KOPT-K1 (cell line): ENCODE measurements around the gene GRB10.

ENCODE experiments used
- H3K27ac ChIP-seq: fragments of 200-600 bp; sonication (generic); 2 replicates; pipeline ENCODE4 v1.5.1; 2016; ENCODE audit warnings: antibody characterized with exemption, mild to moderate bottlenecking, low read depth, low read length; ENCODE audit not compliant: poor library complexity, severe bottlenecking
- H3K36me3 ChIP-seq: fragments of 200-600 bp; sonication (generic); 2 replicates; pipeline ENCODE4 v1.5.1; 2017; ENCODE audit warnings: antibody characterized with exemption, mild to moderate bottlenecking, low read length, moderate library complexity; ENCODE audit not compliant: insufficient read depth
- H3K9me3 ChIP-seq: fragments of 200-600 bp; sonication (generic); 2 replicates; pipeline ENCODE4 v1.5.1; 2017; ENCODE audit warnings: antibody characterized with exemption, low read length, mild to moderate bottlenecking; ENCODE audit not compliant: insufficient read depth, poor library complexity, severe bottlenecking

Gene GRB10

DNA sequence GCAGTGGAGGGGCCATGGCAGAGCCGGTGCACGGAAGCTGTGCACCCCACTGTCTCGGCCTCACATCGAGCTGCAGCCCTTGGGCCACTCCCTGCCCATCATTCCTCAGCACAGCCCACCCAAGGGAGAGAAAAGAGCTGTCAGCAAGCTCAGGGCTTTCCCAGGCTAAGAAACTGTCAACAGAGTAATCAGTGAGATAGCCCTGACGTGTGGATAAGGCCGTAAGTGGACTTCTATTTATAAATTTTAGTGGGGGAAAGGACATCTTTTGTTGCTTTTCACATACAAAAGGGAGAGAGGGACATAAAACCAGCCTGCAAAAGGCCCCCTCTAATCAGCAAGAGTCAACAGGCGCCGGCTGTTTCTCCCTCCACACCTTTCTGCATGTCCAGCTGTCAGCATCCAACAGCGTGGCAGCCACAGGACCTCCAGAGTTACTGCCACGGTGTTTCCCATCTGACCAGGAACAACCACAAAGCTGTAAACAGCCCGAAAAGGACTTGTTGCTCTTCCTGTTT is 160.7 kb downstream of the GRB10 start:
- H3K27ac ChIP-seq, result no peak overlapping the region
- H3K9me3 ChIP-seq, result no peaks in the 10 kb centered on the region
- no peaks in the 10 kb centered on the region for H3K36me3 ChIP-seq

DNA sequence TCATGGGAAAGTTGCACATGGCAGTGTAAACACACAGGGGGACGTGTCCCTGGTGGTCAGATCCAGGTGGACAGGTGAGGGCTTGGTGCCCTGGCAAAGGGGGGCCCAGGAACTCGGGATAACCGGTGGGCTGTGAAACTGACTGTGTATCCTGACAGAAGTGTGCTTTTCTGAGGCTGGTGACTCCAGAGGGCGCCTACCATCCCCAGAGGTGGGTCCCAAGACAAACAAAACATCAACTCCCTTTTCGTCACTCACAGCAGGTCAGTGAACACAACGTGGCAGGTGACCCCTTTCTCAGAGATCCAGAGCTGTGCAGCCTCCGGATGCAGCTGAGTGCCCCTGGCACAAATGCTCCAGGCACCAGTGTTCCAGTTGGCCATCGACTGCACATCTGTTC is 161.5 kb downstream of the GRB10 start:
- Histone ChIP-seq H3K27ac (no peak overlapping the region), H3K36me3 (no peaks in the 10 kb centered on the region), H3K9me3 (no peaks in the 10 kb centered on the region)

DNA sequence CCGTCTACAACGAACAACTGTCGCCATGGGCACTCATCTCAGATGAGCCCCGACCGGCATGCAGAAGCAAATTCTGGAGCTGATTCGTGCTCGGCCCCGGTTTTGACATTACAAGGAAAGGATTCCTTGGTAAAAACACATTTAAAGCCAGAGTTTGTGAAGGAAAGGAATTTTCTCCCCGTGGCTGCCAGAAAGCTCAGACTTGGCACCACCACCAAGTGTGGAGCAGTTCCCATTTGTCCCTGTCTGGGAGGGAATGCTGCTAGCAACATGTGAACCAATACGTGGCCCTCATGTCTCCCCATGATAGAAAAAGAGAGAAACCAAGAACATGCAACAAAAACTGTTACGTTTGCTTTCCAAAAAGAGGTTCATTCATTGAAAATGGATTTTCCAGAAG is 162.3 kb downstream of the GRB10 start:
- Histone ChIP-seq H3K27ac (no peak overlapping the region), H3K36me3 (no peaks in the 10 kb centered on the region), H3K9me3 (no peaks in the 10 kb centered on the region)

DNA sequence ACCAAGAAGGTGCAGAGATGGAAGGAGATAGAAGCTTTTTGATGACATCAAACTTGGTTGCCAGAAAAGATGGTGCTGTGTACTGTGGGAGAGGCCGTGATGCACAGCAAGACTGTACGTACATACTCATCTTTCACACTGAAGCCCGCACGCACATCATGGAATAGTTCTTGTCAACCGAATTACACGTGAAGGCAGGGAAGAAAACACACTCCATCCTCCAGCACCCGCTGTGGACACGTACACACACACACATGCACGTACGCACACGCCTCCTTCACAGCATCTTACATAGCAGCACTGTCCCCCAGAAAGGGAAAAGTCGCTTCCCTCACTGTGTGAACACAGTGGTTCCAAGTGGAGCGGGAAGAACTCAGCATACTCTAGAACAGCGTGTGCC is 163.0 kb downstream of the GRB10 start:
- Histone ChIP-seq H3K27ac (no peak overlapping the region), H3K36me3 (no peaks in the 10 kb centered on the region), H3K9me3 (no peaks in the 10 kb centered on the region)

DNA sequence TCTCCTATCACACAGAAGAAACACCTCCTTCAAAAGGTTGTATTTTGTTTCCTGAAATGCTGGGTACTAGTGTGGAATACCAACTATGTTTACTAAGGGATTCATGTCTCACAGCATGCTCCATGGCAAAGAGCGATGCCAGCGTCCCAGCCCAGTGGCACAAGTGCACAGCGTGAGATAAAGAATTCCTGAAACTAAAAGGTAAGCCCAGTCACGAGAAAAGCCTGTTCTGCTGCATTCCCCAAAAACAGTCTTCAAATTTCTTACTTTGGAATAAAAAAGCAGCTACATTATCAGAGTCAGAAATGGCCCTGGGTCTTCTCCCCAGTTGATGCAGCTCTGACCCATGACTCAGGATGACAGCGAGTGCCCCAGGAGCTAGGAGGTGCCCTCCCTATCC is 164.4 kb downstream of the GRB10 start:
- Histone ChIP-seq H3K9me3 (no peaks in the 10 kb centered on the region), H3K27ac (no peak overlapping the region), H3K36me3 (no peaks in the 10 kb centered on the region)

DNA sequence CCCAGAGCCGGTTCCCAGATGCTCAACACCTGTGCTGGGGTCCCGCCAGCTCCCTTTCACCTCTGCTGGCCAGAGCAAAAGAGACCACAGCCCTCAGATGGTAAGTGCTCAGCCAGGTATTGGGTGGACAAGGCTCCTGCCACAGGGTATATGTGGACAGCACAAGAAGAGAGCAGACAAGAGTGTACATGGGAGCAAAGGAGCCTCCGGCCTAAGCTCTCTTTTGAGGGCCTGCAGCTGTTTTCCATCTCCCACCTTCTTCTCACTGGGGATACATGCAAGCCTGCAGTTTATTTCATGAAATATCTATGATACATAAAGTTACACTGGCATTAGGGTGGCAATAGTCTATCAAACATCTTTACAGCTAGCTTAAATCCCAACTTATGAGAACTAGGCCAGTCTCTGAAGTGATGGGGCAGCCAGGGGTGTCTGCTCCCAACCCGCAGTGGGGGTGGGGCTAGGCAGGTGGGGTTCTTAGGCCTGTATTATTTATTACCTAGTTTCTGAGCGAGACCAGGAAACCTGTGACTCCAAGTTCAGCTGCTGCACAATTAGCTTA is 167.1 kb downstream of the GRB10 start:
- H3K27ac ChIP-seq, result no peak overlapping the region
- H3K9me3 ChIP-seq, result no peaks in the 10 kb centered on the region
- H3K36me3 ChIP-seq, result no peaks in the 10 kb centered on the region

DNA sequence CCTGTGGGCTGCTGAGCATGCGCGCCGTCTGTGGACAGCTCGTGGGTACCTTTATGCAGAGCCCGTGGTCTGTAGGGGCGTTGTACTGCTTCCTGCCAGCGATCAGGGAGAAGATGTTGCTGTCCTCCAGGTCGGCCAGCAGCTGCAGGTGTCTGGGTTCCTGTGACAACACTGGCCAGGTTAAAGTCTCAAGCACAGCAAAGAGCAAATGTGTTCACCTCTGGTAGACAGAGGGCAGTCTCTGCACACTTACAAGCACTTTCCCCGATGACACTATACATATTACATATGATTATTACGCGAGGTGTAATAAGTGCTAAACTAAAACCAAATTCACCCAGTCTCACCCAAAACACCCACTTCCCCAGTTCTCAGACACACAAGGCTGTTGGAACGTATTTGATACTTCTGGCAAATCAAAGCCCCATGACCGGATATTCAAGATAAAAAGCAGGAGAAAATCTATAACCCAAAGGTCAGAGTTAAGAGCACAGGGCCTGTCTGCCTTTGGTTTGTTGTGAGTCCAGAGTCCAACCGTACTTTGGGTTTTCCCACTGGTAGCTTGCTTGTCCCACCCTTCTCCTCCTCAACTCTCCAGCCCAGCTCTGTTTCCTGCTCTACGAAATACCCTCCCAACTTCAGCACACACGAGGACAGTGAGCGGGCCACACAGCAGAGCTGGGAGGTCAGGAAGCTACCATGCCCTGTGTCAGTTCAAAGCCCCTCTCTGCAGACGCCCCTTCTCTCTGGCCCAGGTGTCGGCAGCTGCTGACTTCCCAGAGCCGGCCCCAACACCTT is 167.8 kb downstream of the GRB10 start:
- Histone ChIP-seq H3K36me3 (no peaks in the 10 kb centered on the region), H3K9me3 (peaks cover under 1% of the 10 kb centered on the region), H3K27ac (no peak overlapping the region)

DNA sequence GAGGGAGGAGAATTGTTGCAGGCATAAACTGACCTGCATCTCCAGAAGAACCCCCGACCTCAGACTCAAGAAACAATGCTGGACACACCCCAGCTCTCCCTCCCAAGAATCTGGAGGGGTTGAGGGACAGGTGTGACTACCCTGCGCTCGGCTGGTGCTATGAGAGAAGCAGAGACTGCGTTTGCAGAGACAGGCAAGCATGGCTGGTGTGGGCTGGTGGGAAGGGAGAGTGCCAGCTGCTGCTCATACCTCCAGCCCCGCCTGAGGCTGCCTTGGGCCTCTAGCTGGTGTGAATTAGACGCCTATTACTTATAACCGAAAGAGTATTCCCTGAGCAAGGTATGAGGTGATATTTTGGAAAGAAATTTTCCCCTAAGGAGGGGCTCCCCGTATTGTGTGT is 169.2 kb downstream of the GRB10 start:
- Histone ChIP-seq H3K27ac (no peak overlapping the region), H3K36me3 (no peaks in the 10 kb centered on the region), H3K9me3 (peaks cover 15% of the 10 kb centered on the region)

DNA sequence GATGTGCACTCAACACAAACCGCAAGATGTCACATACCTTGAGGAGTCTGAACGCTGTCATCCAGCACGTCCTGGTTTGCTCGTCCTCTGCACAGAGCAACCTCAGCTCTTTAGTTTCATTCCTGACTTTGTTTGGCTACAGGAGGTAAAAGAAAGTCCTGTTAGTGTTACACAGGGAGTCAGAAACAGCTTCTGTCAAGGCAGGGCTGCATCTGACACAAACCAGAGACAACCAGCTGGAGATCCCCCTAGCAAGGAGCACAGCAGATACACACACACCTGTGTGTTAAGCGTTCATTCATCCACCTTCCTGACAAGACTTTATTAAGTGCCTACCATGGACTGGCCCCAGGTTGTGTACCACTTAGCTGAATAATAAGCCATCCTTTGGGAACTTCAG is 170.0 kb downstream of the GRB10 start:
- H3K9me3 ChIP-seq, result peaks cover 22% of the 10 kb centered on the region
- peak overlapping the region; percentile 0 for H3K27ac ChIP-seq
- no peaks in the 10 kb centered on the region for H3K36me3 ChIP-seq

DNA sequence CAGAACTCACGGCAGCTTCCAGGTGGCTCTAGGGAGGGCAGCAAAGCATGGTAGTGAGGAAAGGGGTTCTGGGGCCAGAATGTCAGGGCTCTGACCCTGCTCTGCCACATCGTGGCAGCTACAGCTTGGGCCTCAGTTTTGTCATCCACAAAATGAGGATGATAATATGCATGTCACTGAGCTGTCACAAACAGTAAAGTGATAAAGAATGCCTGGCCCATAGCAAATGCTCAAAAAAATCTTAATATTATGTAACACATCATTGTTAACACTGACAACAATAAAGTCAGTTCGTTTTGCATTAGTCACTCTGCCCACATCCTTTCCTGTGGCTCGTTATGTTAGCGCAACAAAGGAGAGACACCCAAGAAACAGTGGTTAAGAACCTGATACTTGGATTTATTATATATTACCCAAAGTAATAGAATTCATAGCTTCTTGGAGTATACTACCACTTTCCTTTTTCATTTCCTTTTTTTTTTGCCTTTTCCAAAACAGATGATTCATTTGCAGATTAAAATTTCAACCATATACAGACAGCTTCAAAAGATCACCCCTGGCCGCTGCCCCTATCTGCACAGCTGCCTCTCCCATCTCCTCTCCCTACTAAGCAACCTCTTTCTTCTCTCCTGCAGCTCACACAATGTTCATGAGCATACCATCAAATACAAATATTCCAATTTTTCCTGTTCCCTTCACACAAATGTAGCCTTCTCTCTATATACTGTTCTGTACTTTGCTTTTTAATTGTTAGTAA is 172.0 kb downstream of the GRB10 start:
- H3K27ac ChIP-seq, result peak overlapping the region; percentile 55
- peaks cover 28% of the 10 kb centered on the region for H3K9me3 ChIP-seq
- no peaks in the 10 kb centered on the region for H3K36me3 ChIP-seq

DNA sequence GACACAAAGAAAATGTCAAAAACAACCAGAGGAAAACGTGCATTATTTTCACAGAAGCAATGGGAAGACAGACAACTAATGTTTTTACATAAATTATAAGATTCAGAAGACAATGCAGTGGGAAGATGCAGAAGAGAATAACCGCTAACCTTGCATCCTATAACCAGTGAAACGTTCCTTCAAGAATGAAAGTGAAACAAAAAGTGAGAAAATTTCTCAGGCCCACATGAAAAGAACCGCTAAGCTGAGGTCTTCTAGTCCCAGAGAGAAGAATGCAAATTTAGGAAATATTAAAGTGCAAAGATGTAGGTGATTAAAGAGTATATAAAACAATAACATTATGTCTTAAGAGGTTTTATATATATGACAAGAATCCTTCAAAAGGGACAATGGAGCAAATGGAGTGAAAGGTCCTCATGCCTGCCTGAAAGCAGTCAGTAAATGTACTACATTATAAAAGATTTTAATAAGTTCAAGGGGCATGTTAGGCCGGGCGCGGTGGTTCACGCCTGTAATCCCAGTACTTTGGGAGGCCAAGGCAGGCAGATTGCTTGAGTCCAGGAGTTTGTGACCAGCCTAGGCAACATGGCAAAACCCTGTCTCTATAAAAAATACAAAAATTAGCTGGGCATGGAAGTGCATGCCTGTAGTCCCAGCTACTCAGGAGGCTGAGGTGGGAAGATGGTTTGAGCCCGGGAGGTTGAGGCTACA is 174.3 kb downstream of the GRB10 start:
- peak overlapping the region; percentile 49 for H3K27ac ChIP-seq
- peaks cover 28% of the 10 kb centered on the region for H3K9me3 ChIP-seq
- H3K36me3 ChIP-seq, result no peaks in the 10 kb centered on the region

DNA sequence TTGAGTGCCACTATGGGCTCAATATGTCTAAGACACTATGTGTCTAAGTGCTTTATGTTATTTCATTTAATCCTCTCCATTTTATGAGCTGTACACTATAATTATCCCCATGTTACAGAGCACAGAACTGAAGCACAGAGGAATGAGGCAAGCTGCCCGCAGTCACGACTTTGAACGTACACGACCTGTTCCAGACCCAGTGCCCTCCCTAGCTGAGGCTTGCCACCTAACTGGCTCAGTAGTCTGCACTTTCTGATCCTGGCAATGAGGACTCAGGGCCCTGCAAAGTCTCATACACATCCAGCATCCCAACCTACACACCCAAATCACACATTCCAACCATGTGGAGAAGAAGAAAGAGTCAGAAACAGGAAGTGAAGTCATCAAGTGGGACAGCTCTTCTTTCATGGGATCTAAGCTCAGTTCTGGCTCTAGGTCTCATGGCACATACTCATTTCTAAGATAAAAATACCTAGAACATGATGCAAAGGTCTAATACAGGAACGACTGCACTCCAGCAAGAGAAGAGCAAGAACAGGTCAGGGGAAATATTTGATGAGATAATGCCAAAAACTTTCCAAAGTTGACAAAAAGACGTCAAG is 175.1 kb downstream of the GRB10 start:
- Histone ChIP-seq H3K9me3 (peaks cover 28% of the 10 kb centered on the region), H3K27ac (peak overlapping the region; percentile 49), H3K36me3 (no peaks in the 10 kb centered on the region)

DNA sequence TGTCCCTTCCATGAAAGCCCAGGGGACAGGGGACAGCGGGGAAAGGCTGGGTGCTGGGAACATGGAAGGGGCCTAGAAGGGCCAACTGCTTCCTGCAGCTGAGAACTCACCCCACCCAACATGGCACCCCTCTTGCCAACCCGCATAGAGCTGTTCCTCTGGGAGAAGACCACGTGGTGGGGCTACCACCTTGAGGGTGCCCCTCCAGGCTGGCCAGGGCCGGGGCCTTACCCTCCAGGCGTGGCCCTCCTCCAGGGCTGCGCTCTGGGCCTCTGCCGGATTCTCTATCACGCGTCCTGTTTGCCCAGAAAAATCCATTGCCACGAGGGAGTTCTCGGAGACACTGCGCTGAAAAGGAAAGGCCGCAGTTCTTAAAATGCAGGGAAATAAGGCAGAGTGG is 177.6 kb downstream of the GRB10 start:
- Histone ChIP-seq H3K9me3 (peaks cover 28% of the 10 kb centered on the region), H3K27ac (no peak overlapping the region), H3K36me3 (no peaks in the 10 kb centered on the region)

DNA sequence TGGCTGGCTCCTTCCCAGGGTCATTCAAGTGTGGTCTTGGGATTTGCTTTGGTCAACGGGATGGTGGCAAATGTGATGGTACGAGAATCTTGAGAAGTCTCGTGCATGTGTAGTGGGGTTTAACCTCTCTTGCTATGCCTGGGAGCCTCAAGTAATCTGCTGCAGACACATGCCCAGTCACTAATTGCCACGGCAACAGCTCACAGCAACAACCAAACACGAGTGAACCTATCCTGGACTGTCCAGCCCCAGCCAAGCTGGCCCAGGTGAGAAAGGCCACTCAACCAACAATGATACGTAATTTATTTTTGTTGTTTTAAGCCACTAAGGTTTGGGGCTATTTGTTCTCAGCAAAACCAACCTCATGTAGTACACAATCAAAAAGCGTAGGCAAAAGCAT is 179.4 kb downstream of the GRB10 start:
- peaks cover 11% of the 10 kb centered on the region for H3K9me3 ChIP-seq
- H3K36me3 ChIP-seq, result no peaks in the 10 kb centered on the region
- no peak overlapping the region for H3K27ac ChIP-seq
